ENCODE results near the gene AP3B1. TPM values are rescaled to one million over a fixed set of nuclear protein-coding genes. Genes with fewer than 3 reads are reported as not detected.

Gene AP3B1
- total RNA-seq, 1 donor from 2014 or later = 105 TPM

- Histone ChIP-seq H3K9me3 (ENCODE audit: low read depth) (no peaks in the 10 kb centered on the region), H3K27ac (no peak overlapping the region), H3K36me3 (no peaks in the 10 kb centered on the region)
These were observed 291.8 kb downstream of the AP3B1 start for GRCh38 chr5:78002690-78003089.

GRCh38 chr5:78001197-78001596 lies 293.3 kb downstream of the AP3B1 start:
- H3K4me3 Mint-ChIP-seq = no peak overlapping the region
- DNase-seq (ENCODE audit: low spot score) = no peak
- TF ChIP-seq EZH2phosphoT487 (IDR thresholded peaks at IDR 0.05) (no peak), EZH2 (IDR thresholded peaks at IDR 0.05) (no peak), CTCF (IDR thresholded peaks at IDR 0.05) (no peak)
- Histone ChIP-seq H4K20me1 (ENCODE audit: low read depth) (peaks cover 37% of the 10 kb centered on the region), H3K4me2 (no peak overlapping the region), H3K27ac (no peak overlapping the region), H3K79me2 (ENCODE audit: low read depth) (no peaks in the 10 kb centered on the region), H3K27me3 (no peaks in the 10 kb centered on the region), H3K4me1 (peaks cover 63% of the 10 kb centered on the region), H3K4me3 (no peak overlapping the region), H3K9ac (no peak overlapping the region), H3K36me3 (no peaks in the 10 kb centered on the region), H3K9me3 (ENCODE audit: low read depth) (no peaks in the 10 kb centered on the region), H3F3A (ENCODE audit: low read depth) (peaks cover 49% of the 10 kb centered on the region), H2AFZ (replicated peaks) (no peak overlapping the region)
- peaks cover 6% of the 10 kb centered on the region for H3K27me3 Mint-ChIP-seq (ENCODE audit: insufficient read depth, low read depth)
- H3K36me3 Mint-ChIP-seq = peaks cover 18% of the 10 kb centered on the region
- H3K27ac Mint-ChIP-seq = no peak overlapping the region
- H3K4me1 Mint-ChIP-seq = peaks cover 37% of the 10 kb centered on the region
- no peaks in the 10 kb centered on the region for H3K9me3 Mint-ChIP-seq

More at GRCh38 chr5:78002690-78003089, 291.8 kb downstream of the AP3B1 start:
- H3K27me3 ChIP-seq = no peaks in the 10 kb centered on the region
- no peak for DNase-seq (ENCODE audit: low spot score)
- peaks cover 37% of the 10 kb centered on the region for H4K20me1 ChIP-seq (ENCODE audit: low read depth)
- no peak overlapping the region for H3K27ac Mint-ChIP-seq
- no peak overlapping the region for H2AFZ ChIP-seq (replicated peaks)
- peaks cover 73% of the 10 kb centered on the region for H3K4me1 ChIP-seq
- H3K27me3 Mint-ChIP-seq (ENCODE audit: insufficient read depth, low read depth) = peaks cover 5% of the 10 kb centered on the region
- H3K79me2 ChIP-seq (ENCODE audit: low read depth) = no peaks in the 10 kb centered on the region
- no peak for TF ChIP-seq CTCF (IDR thresholded peaks at IDR 0.05)
- no peak for TF ChIP-seq EZH2phosphoT487 (IDR thresholded peaks at IDR 0.05)
- no peak for TF ChIP-seq EZH2 (IDR thresholded peaks at IDR 0.05)
- H3K9ac ChIP-seq = no peak overlapping the region
- peaks cover 42% of the 10 kb centered on the region for H3K4me1 Mint-ChIP-seq
- H3K4me3 Mint-ChIP-seq = no peak overlapping the region
- no peak overlapping the region for H3K4me3 ChIP-seq
- H3K36me3 Mint-ChIP-seq = peaks cover 12% of the 10 kb centered on the region
- peak overlapping the region; percentile 65 for H3K4me2 ChIP-seq
- H3F3A ChIP-seq (ENCODE audit: low read depth) = peaks cover 52% of the 10 kb centered on the region
- peaks cover 3% of the 10 kb centered on the region for H3K9me3 Mint-ChIP-seq

- H3K9me3 ChIP-seq (ENCODE audit: low read depth) = no peaks in the 10 kb centered on the region
- H3K4me3 Mint-ChIP-seq = no peak overlapping the region
- H3K27ac ChIP-seq = no peak overlapping the region
- no peak for DNase-seq (ENCODE audit: low spot score)
- peaks cover 29% of the 10 kb centered on the region for H4K20me1 ChIP-seq (ENCODE audit: low read depth)
- no peak overlapping the region for H3K4me2 ChIP-seq
- H3K27me3 Mint-ChIP-seq (ENCODE audit: insufficient read depth, low read depth) = peaks cover 5% of the 10 kb centered on the region
- no peak overlapping the region for H3K27ac Mint-ChIP-seq
- no peak for TF ChIP-seq EZH2 (IDR thresholded peaks at IDR 0.05)
- no peak for TF ChIP-seq EZH2phosphoT487 (IDR thresholded peaks at IDR 0.05)
- no peak for TF ChIP-seq CTCF (IDR thresholded peaks at IDR 0.05)
- peaks cover 40% of the 10 kb centered on the region for H3F3A ChIP-seq (ENCODE audit: low read depth)
- H3K9ac ChIP-seq = no peak overlapping the region
- no peak overlapping the region for H2AFZ ChIP-seq (replicated peaks)
- H3K9me3 Mint-ChIP-seq = no peaks in the 10 kb centered on the region
- peaks cover 56% of the 10 kb centered on the region for H3K4me1 ChIP-seq
- H3K36me3 Mint-ChIP-seq = peaks cover 21% of the 10 kb centered on the region
- no peak overlapping the region for H3K4me3 ChIP-seq
- H3K4me1 Mint-ChIP-seq = peaks cover 36% of the 10 kb centered on the region
- no peaks in the 10 kb centered on the region for H3K79me2 ChIP-seq (ENCODE audit: low read depth)
- no peaks in the 10 kb centered on the region for H3K27me3 ChIP-seq
- no peaks in the 10 kb centered on the region for H3K36me3 ChIP-seq
These were observed 294.3 kb downstream of the AP3B1 start for GRCh38 chr5:78000191-78000590.
